HG02885 (cell line): ENCODE data around the gene CKMT2.
"Not testable (repeated sequence)": the region's sequence is repeated elsewhere in the genome, so short reads cannot be mapped to it uniquely, and the experiment has no call there.

Experiments used
- ATAC-seq: cut with Tn5 transposase; IDR thresholded peaks from one replicate; pipeline ENCODE4 v1.9.1; 2021; ENCODE audit warnings: mild to moderate bottlenecking; ENCODE audit not compliant: unreplicated experiment, poor library complexity

The CKMT2 gene

GRCh38 chr5:81247441-81247972 lies 14.4 kb downstream of the CKMT2 start:
- ATAC-seq, result no peak

GRCh38 chr5:81249240-81249639 lies 16.1 kb downstream of the CKMT2 start:
- no peak for ATAC-seq

GRCh38 chr5:81250004-81250403 lies 16.9 kb downstream of the CKMT2 start:
- ATAC-seq, result no peak

GRCh38 chr5:81251922-81252321 lies 18.8 kb downstream of the CKMT2 start:
- no peak for ATAC-seq

DNA sequence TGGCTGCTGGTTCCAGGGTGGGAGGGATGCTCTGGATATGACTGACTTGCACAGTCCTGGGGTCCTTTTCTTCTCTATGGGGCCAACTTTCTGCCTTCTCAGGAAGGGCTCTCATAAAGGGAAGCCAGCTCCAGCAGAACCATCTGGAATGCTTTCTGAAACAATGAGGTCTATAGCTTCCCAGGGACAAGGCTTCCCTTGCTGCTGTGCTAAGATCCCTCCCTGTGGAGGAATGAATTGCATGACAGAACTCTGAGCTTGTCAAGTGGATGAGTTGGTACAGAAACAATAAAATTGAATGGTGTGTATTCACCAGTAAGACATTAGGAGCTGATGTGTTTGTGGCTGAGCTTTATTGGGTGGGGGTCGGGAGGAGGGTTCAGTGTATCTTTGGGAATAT lies 19.8 kb downstream of the CKMT2 start:
- no peak for ATAC-seq

- ATAC-seq, result no peak
These were observed 20.8 kb downstream of the CKMT2 start for GRCh38 chr5:81253875-81254274.

DNA sequence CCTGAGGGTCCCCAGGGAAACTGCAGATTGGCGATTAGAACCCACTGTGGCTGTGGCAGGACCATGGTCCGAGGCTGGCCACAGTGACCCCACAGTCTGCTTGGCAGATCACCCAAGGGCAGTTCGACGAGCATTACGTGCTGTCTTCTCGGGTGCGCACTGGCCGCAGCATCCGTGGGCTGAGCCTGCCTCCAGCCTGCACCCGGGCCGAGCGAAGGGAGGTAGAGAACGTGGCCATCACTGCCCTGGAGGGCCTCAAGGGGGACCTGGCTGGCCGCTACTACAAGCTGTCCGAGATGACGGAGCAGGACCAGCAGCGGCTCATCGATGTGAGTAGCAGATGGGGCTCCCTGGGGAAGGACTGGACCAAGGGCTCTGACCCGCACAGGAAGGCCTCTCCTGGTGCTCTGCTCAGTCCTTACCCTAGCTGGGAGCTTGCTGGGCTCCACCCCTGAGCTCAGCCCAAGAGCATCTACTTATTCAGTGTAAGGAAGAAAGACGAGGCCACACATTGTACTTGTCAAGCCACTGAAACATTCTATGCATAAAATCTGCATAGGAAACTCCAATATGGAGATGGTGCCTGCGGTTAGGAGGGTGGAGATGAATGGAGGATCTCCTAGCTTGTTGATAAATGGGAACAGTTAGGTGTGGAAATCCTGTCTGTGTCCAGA lies 21.9 kb downstream of the CKMT2 start:
- ATAC-seq, result no peak

GRCh38 chr5:81256766-81257165 lies 23.6 kb downstream of the CKMT2 start:
- no peak for ATAC-seq

DNA sequence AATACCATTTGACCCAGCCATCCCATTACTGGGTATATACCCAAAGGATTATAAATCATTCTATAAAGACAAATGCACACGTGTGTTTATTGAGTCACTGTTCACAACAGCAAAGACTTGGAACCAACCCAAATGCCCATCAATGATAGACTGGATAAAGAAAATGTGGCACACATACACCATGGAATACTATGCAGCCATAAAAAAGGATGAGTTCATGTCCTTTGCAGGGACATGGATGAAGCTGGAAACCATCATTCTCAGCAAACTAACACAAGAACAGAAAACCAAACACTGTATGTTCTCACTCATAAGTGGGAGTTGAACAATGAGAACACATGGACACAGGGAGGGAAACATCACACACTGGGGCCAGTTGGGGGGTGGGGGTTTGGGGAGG lies 29.7 kb downstream of the CKMT2 start:
- ATAC-seq, result not testable (repeated sequence)

GRCh38 chr5:81265101-81265500 lies 32.0 kb downstream of the CKMT2 start:
- ATAC-seq, result no peak

GRCh38 chr5:81268521-81269196 lies 35.5 kb downstream of the CKMT2 start:
- ATAC-seq, result no peak

GRCh38 chr5:81269751-81270393 lies 36.8 kb downstream of the CKMT2 start:
- ATAC-seq, result no peak

DNA sequence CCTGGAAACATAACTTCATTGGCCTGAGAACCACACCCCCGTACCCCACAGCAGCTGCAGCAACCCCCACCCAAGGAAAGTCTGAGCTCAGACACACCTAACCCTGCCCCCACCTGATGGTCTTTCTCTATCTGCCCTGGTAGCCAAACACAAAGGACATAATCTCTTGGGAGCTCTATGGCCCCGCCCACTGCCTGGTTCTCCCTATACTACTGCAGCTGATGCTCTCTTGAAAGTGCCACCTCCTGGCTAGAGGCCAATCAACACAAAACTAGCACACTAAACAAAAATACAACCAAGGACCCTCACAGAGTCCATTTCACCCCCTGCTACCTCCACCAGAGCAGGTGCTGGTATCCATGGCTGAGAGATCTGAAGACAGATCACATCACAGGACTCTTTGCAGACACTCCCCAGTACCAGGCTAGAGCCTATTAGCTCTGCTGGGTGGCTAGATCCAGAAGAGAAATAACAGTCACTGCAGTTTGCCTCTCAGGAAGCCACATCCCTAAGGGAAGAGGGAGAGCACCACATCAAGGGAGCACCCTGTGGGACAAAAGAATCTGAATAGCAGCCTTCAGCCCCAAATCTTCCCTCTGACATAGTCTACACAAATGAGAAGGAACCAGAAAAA lies 37.4 kb downstream of the CKMT2 start:
- not testable (repeated sequence) for ATAC-seq

- ATAC-seq, result no peak
These were observed 50.9 kb downstream of the CKMT2 start for GRCh38 chr5:81283976-81284375.

DNA sequence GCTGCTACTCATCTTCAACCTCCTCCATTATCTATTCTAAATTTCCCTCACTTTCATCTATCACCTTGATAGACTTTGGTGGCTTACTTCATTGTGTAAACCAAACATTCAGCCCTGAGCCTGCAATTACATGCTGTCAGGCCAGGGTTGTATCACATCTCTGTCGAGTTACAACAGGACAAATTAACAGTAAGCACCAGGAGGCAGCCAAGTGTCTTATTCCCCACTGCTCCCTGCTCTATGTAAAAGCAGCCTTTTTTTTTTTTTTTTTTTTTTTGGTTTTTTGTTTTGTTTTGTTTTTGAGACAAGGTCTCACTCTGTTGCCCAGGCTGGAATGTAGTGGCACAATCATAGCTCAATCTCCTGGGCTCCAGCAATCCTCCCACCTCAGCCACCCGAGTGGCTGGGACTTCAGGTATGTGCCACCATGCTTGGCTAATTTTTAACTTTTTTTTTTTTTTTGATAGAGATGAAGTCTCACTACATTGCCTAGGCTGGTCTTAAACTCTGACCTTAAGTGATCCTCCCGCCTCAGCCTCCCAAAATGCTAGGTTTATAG lies 53.0 kb downstream of the CKMT2 start:
- ATAC-seq, result no peak

DNA sequence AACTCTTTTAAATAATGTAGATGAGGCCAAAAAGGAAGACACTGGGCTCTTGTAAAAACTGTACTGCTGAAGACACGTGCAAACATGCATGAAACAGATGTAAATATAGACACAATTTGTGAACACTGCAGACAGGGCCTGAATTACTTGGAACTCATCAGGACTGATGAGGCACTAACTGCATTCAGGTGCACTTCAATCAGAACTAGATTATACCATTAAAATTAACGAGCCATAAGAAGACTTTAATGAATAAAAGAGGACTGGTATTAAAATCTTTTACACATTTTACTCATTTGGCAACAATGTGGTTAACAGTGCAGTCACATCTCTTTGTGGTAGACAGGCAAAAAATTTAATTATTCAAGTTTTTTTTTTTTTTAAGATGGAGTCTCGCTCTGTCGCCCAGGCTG lies 54.9 kb downstream of the CKMT2 start:
- ATAC-seq, result peak; percentile 62

DNA sequence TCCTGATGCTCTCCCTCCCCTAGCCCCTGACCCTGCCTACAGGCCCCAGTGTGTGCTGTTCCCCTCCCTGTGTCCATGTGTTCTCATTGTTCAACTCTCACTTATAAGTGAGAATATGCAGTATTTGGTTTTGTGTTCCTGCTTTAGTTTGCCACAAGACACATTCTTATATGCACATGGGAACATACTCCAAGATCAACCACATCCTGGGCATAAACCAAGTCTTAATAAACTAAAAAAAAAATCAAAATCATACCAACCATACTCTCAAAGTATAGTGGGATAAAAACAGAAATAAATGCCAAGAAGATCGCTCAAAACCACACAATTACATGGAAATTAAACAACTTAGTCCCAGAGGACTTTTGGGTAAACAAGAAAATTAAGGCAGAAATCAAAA lies 57.0 kb downstream of the CKMT2 start:
- ATAC-seq, result no peak

GRCh38 chr5:81292130-81292529 lies 59.0 kb downstream of the CKMT2 start:
- no peak for ATAC-seq

DNA sequence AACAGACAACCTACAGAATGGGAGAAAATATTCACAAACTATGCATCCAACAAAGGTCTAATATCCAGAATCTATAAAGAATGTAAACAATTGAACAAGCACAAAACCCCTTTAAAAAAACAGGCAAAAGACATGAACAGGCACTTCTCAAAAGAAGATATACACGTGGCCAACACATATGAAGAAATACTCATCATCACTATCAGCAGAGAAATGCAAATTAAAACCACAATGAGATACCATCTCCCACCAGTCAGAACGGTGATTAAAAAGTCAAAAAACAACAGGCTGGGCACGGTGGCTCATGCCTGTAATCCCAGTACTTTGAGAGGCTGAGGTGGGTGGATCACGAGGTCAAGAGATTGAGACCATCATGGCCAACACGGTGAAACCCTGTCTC lies 60.9 kb downstream of the CKMT2 start:
- ATAC-seq, result not testable (repeated sequence)

- ATAC-seq, result no peak
These were observed 64.4 kb downstream of the CKMT2 start for GRCh38 chr5:81297531-81297930.

DNA sequence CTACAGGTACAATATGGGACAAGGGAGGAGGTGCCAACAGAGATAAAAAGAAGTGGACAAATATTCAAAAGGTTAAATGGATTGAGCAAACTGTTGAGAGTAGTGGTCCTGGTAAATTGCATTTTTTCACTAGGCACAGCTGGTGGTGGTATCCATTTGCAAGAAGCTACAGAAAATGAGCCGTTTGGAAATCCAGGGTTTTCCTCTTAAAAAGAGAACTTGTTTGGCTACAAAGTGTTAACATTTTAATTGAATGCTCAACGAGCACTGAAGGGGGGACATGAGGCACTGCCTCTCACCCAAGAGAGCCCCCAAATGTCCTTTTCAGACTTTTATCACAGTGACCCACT lies 67.8 kb downstream of the CKMT2 start:
- no peak for ATAC-seq
